Neutrophil (primary cell): ENCODE measurements around the gene KYNU.

Experiments used
- H3K27ac ChIP-seq: fragments of 200-600 bp; sonication (generic); 2 replicates; pipeline ENCODE4 v1.5.1; 2016; ENCODE audit warnings: mild to moderate bottlenecking, moderate library complexity
- H3K27me3 ChIP-seq: fragments of 200-600 bp; sonication (generic); 2 replicates; pipeline ENCODE4 v1.6.0; 2016; ENCODE audit warnings: mild to moderate bottlenecking
- H3K36me3 ChIP-seq: fragments of 200-600 bp; sonication (generic); 2 replicates; pipeline ENCODE4 v1.5.1; 2017
- H3K4me1 ChIP-seq, 2 experiments: fragments of 200-600 bp in 1 of 2; sonication (generic) in 1 of 2; 1 replicate in 1 of 2; 2 replicates in 1 of 2; pipeline versions ENCODE4 v1.5.1 to v1.6.1; 2013 to 2016; ENCODE audit warnings: low read depth in 1 of 2, low read length in 1 of 2, mild to moderate bottlenecking in 1 of 2, moderate library complexity in 1 of 2; ENCODE audit not compliant: control insufficient read depth in 1 of 2, insufficient read depth in 1 of 2
- H3K4me3 ChIP-seq, 2 experiments: fragments of 200-600 bp in 1 of 2; sonication (generic) in 1 of 2; 1 replicate in 1 of 2; 2 replicates in 1 of 2; pipeline ENCODE4 v1.5.1; 2013 to 2016; ENCODE audit warnings: low read depth in 1 of 2, low read length in 1 of 2, mild to moderate bottlenecking in 1 of 2, moderate library complexity in 1 of 2
- H3K9me3 ChIP-seq: fragments of 200-600 bp; sonication (generic); 2 replicates; pipeline ENCODE4 v1.5.1; 2016
- TF ChIP-seq, protein P1 (sequence below): fragments of 200-600 bp; sonication (generic); IDR thresholded peaks from 2 replicates; pipeline ENCODE4 v1.5.1; 2016; ENCODE audit warnings: antibody characterized with exemption

KYNU gene

DNA sequence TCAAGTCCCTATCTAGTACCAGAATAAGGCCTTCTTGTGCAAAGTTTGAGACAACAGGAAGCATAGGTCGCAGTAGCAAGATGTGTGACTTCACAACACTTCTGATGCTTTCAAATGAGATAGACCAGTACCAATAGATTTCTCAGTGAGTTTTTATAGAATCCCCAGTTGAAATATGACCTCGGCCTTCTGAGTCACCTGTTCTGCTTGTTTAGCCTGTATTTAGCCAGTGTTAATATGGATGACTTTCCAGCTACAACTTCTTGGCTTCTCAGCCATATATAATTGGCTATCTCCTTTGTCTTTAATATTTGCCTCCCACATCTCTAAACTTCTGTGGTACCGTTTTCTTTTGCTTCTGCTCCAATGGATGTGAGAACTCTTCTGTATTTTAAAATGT, 113.8 kb downstream of the KYNU start:
- H3K27me3 ChIP-seq: no peaks in the 10 kb centered on the region
- H3K27ac ChIP-seq: no peak overlapping the region
- TF ChIP-seq, protein P1, sequence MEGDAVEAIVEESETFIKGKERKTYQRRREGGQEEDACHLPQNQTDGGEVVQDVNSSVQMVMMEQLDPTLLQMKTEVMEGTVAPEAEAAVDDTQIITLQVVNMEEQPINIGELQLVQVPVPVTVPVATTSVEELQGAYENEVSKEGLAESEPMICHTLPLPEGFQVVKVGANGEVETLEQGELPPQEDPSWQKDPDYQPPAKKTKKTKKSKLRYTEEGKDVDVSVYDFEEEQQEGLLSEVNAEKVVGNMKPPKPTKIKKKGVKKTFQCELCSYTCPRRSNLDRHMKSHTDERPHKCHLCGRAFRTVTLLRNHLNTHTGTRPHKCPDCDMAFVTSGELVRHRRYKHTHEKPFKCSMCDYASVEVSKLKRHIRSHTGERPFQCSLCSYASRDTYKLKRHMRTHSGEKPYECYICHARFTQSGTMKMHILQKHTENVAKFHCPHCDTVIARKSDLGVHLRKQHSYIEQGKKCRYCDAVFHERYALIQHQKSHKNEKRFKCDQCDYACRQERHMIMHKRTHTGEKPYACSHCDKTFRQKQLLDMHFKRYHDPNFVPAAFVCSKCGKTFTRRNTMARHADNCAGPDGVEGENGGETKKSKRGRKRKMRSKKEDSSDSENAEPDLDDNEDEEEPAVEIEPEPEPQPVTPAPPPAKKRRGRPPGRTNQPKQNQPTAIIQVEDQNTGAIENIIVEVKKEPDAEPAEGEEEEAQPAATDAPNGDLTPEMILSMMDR: no peak
- H3K4me1 ChIP-seq: no peaks in the 10 kb centered on the region
- no peak overlapping the region for H3K4me3 ChIP-seq
- H3K9me3 ChIP-seq: no peaks in the 10 kb centered on the region
- no peaks in the 10 kb centered on the region for H3K36me3 ChIP-seq

DNA sequence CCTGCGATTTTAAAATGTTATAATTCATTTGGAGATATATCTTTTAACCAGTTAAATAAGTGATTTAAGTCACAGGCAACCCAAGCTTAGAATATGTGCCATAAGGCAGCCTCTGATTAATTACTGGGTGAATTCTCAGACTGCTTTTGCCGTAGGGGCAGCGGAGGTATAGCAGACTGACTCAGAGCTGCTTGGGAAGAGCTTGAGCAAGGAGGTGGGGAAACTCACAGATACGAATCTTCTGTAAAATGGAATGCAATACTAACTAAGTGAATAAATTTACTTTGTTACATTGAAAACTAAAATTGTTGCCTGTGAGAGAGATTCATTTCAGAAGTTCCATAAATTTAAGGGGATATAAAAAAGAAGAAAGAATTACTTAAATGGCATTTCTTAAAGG, 115.4 kb downstream of the KYNU start:
- H3K27me3 ChIP-seq: peaks cover 6% of the 10 kb centered on the region
- H3K4me3 ChIP-seq: no peak overlapping the region
- H3K27ac ChIP-seq: no peak overlapping the region
- TF ChIP-seq, protein P1: no peak
- H3K4me1 ChIP-seq: no peaks in the 10 kb centered on the region
- H3K36me3 ChIP-seq: no peaks in the 10 kb centered on the region
- no peaks in the 10 kb centered on the region for H3K9me3 ChIP-seq

DNA sequence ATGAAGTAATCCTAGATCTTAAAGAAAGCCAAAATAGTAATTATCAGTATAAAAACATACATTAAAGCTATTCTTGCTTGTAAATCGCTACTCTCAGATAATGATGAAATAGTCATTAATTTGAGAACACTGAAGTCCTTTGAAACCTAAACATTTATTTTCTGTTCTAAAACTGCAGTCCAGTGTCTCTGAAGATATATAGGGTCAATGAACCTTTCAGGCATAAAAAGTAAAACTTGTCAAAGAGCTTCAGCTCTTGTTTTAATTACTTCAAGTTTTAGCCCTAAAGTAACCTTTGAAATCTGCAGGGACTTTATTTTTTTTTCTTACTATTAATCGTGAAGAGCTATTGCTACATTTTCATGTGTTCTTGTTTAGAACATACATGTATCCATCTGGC, 116.3 kb downstream of the KYNU start:
- Histone ChIP-seq H3K9me3 (no peaks in the 10 kb centered on the region), H3K4me3 (no peak overlapping the region), H3K27ac (no peak overlapping the region), H3K27me3 (peaks cover 6% of the 10 kb centered on the region), H3K4me1 (no peaks in the 10 kb centered on the region), H3K36me3 (no peaks in the 10 kb centered on the region)
- TF ChIP-seq, protein P1: no peak

DNA sequence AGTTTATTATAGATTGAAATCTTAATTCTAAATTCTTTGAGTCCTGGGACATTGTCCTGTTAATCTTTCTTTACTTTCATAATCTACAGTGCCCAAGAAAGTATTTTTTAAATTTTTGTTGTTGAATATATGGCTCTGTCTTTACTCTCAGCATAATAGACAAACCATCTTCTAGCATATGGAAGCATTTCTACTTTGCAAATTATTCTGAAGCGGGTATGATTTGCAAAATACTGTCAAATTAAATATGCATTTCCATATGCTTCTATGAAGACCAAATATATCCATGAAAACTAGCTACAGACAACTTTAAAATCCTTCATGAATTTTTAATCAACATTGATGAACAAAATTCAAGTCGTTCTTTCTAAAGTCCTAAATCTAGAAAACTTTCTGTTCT, 117.2 kb downstream of the KYNU start:
- Histone ChIP-seq H3K4me1 (no peaks in the 10 kb centered on the region), H3K9me3 (no peaks in the 10 kb centered on the region), H3K36me3 (no peaks in the 10 kb centered on the region), H3K27me3 (peaks cover 6% of the 10 kb centered on the region), H3K4me3 (no peak overlapping the region), H3K27ac (no peak overlapping the region)
- TF ChIP-seq, protein P1: no peak

DNA sequence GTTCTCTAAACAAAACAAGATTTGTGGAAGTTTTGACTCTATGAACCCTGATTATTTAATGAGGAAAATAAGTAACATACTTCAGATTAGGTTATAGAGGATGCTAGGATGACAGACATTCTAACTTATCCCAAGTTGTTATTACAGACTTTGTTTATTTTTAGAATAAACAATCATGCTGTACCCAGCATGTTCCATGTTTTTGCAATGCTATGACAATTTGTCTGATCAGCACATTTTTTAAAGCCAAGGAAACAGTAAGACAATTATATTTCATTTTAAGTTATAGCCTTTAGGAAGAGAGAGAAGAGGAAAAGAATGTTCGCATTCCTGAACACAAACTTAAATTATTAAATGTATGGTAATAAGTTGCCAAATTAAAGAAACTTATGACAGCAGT, 119.8 kb downstream of the KYNU start:
- Histone ChIP-seq H3K36me3 (no peaks in the 10 kb centered on the region), H3K27me3 (peaks cover 6% of the 10 kb centered on the region), H3K9me3 (no peaks in the 10 kb centered on the region), H3K4me3 (no peak overlapping the region), H3K27ac (no peak overlapping the region), H3K4me1 (no peaks in the 10 kb centered on the region)
- TF ChIP-seq, protein P1: no peak

DNA sequence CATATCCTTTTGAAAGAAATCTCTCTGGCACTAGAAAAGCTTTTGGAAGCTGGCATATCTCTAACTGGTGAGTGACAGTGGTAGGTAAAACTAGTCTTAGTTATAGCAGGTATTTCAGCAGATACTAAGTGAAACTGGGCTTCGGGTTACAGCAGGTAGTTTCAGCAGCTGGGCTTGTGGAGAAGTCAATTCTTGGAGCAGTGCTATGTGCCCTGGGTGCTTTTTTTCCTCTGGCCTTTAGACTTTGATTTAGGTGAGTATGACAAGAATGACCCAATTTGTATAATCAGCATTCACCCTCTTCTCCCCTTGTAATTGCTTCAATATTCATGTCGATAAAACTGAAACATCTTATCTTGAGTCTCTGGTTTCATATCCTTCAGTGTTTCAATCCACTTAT, 123.1 kb downstream of the KYNU start:
- no peak overlapping the region for H3K4me3 ChIP-seq
- no peak overlapping the region for H3K27ac ChIP-seq
- H3K9me3 ChIP-seq: no peaks in the 10 kb centered on the region
- H3K27me3 ChIP-seq: peaks cover 6% of the 10 kb centered on the region
- H3K36me3 ChIP-seq: no peaks in the 10 kb centered on the region
- TF ChIP-seq, protein P1: no peak
- no peaks in the 10 kb centered on the region for H3K4me1 ChIP-seq
